Suprapubic skin (tissue), 4 donors: ENCODE results near the gene ID4.

ENCODE experiments used
- POLR2A ChIP-seq, 2 donors: fragments of 450-650 bp; IDR thresholded peaks; one replicate each; pipeline ENCODE4 v1.6.1; 2017; ENCODE audit warnings: antibody characterized with exemption in 2 of 2, mild to moderate bottlenecking in 2 of 2, moderate library complexity in 2 of 2
- POLR2AphosphoS5 ChIP-seq, 3 donors: sonication (generic); formaldehyde crosslinking; IDR thresholded peaks; one replicate each; pipeline ENCODE4 v1.6.1; 2017; ENCODE audit warnings: antibody characterized with exemption in 3 of 3
- TF ChIP-seq, protein P1 (sequence below), 2 donors: fragments of 200-600 bp in 1 of 2; fragments of 450-650 bp in 1 of 2; sonication (generic) in 1 of 2; IDR thresholded peaks; one replicate each; pipeline ENCODE4 v1.5.1; 2016 to 2019; ENCODE audit warnings: antibody characterized with exemption in 2 of 2, mild to moderate bottlenecking in 1 of 2, moderate library complexity in 1 of 2

DNA sequence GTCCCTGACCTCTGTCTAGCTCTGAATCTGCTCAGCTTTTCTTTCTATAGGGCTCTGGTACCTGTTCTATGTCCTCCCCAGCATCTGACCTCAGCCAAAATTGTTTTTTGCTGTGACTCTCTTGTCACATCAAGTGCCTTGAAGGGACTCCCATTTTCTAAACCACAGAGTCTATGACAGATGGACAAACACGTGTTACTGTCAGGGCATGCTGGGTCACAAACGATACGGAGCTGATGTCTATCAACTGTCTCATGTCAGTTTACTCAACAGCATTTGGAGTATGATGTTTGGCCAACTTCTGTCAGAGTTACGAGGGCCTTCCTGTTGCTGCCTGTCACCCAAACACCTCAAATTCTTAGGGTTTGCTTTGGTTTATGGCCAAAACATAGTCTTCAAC is 20.5 kb downstream of the ID4 start:
- TF ChIP-seq POLR2A (IDR thresholded peaks at IDR 0.05) (no peak), POLR2AphosphoS5 (IDR thresholded peaks at IDR 0.05) (no peak)
- TF ChIP-seq, protein P1, sequence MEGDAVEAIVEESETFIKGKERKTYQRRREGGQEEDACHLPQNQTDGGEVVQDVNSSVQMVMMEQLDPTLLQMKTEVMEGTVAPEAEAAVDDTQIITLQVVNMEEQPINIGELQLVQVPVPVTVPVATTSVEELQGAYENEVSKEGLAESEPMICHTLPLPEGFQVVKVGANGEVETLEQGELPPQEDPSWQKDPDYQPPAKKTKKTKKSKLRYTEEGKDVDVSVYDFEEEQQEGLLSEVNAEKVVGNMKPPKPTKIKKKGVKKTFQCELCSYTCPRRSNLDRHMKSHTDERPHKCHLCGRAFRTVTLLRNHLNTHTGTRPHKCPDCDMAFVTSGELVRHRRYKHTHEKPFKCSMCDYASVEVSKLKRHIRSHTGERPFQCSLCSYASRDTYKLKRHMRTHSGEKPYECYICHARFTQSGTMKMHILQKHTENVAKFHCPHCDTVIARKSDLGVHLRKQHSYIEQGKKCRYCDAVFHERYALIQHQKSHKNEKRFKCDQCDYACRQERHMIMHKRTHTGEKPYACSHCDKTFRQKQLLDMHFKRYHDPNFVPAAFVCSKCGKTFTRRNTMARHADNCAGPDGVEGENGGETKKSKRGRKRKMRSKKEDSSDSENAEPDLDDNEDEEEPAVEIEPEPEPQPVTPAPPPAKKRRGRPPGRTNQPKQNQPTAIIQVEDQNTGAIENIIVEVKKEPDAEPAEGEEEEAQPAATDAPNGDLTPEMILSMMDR (IDR thresholded peaks at IDR 0.05) = no peak
